GM19238 (cell line): ENCODE data around the gene PPP1R8.

Experiments used
- DNase-seq: peaks from one replicate; pipeline ENCODE4 v3.0.0; 2011; ENCODE audit warnings: low spot score; ENCODE audit not compliant: insufficient read length

PPP1R8 gene

GRCh38 chr1:27889506-27889905 is 58.9 kb downstream of the PPP1R8 start:
- DNase-seq = no peak

DNA sequence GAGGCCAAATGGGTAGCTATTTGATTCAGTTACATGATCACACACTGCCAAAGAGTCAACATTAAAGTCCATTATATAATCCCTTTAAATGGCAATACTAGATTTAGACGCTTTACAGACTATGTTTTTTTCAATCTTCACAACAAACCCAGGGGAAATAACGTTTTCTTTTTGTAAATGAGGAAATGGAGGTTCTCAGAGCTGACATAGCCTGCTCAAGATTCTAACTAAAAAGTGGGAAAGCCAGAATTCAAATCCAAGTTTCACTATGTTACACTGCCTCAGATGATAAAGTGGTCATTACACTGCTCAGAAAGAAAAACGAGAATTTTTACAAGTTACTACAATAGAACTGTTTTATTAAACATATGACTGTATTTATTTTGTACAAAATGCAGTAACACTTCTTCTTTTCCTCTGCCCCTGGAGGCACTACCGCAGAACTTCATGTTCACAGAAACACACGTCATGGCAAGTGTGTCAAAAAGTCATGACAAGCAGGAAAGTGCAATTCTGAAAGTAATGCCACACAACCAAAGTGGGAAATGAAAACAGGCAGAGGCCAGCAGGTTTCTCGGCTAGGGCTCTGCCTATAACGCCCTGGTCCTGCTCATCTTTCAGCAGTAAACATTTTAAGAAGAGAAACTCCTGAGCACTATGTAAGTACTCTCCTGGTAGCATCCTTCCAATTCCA is 60.8 kb downstream of the PPP1R8 start:
- DNase-seq = peak; percentile 40

DNA sequence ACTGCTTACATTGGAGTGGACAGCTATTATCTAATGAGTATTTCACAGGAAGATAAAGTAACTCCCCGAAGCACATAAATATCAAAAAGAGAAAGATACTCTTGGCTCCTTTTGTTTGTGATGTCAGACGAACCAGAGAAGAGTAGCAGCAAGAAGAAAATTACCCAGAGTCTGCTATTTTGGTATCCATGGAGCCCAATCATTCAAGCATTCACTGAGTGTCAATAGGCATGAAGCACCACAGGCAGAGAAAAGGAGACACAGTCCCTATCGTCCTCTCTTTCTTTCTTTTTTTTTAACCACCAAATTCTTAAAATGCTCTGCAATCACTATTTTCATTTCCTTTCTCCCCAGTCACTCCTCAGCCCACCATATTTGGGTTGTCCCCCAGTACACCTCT is 63.9 kb downstream of the PPP1R8 start:
- no peak for DNase-seq
